ENCODE results near the gene HSPA2.

- TF ChIP-seq CTCF (IDR thresholded peaks at IDR 0.05; ENCODE audit: low read depth, low read length) = no peak
- TF ChIP-seq POLR2A (IDR thresholded peaks at IDR 0.05; ENCODE audit: extremely low read depth, insufficient read length) = no peak
- TF ChIP-seq MYC (IDR thresholded peaks at IDR 0.05; ENCODE audit: low read depth, low read length) = no peak
These were observed 39.9 kb downstream of the HSPA2 start for GRCh38 chr14:64580467-64580866.
